LNCaP clone FGC (cell line): ENCODE data around the gene LRRC8E.

Experiments
- DNase-seq: peaks from one replicate; pipeline ENCODE4 v3.0.0-alpha.2; 2011; ENCODE audit warnings: low read depth
- H3K4me3 ChIP-seq: 2 replicates; pipeline ENCODE4 v1.5.1; 2011; ENCODE audit warnings: mild to moderate bottlenecking, low read depth, low read length, control low read depth
- CTCF ChIP-seq: IDR thresholded peaks from 2 replicates; pipeline ENCODE4 v1.5.1; 2012; ENCODE audit warnings: mild to moderate bottlenecking; ENCODE audit not compliant: control insufficient read depth, insufficient read depth; ENCODE audit errors: extremely low read depth

Gene LRRC8E

GRCh38 chr19:7868671-7869452 lies 19.4 kb upstream of the LRRC8E start:
- peak overlapping the region; percentile 47 for H3K4me3 ChIP-seq
- TF ChIP-seq CTCF = peak; percentile 79
- no peak for DNase-seq

GRCh38 chr19:7869453-7869909 lies 18.8 kb upstream of the LRRC8E start:
- DNase-seq = no peak
- no peak for TF ChIP-seq CTCF
- peak overlapping the region; percentile 47 for H3K4me3 ChIP-seq

GRCh38 chr19:7869910-7870511 lies 18.3 kb upstream of the LRRC8E start:
- no peak for TF ChIP-seq CTCF
- peak overlapping the region; percentile 47 for H3K4me3 ChIP-seq
- DNase-seq = peak; percentile 64

GRCh38 chr19:7870571-7871436 lies 17.5 kb upstream of the LRRC8E start:
- TF ChIP-seq CTCF = no peak
- DNase-seq = peak; percentile 88
- peak overlapping the region; percentile 21; the same call in 1 of the 2 replicates for H3K4me3 ChIP-seq

- no peak for TF ChIP-seq CTCF
- H3K4me3 ChIP-seq = peak overlapping the region; percentile 21; the same call in 1 of the 2 replicates
- peak; percentile 89 for DNase-seq
These were observed 16.6 kb upstream of the LRRC8E start for GRCh38 chr19:7871437-7872305.
